ENCODE data around the gene ADIPOR1.
"Not testable (repeated sequence)": the region's sequence is repeated elsewhere in the genome, so short reads cannot be mapped to it uniquely, and the experiment has no call there.

The ADIPOR1 gene

GRCh38 chr1:202941372-202941771, 16.7 kb downstream of the ADIPOR1 start:
- in situ Hi-C loops (cut with HindIII; ENCODE audit: low sequenced_read_pairs): no loop called here

GRCh38 chr1:202940561-202940960, 17.6 kb downstream of the ADIPOR1 start:
- in situ Hi-C loops (cut with HindIII; ENCODE audit: low sequenced_read_pairs): no loop called here

GRCh38 chr1:202938287-202938925, 19.7 kb downstream of the ADIPOR1 start:
- in situ Hi-C loops (cut with HindIII; ENCODE audit: low sequenced_read_pairs): no loop called here

- in situ Hi-C loops (cut with HindIII; ENCODE audit: low sequenced_read_pairs): not testable (repeated sequence)
These were observed 21.7 kb downstream of the ADIPOR1 start for GRCh38 chr1:202936409-202936808.

- in situ Hi-C loops (cut with HindIII; ENCODE audit: low sequenced_read_pairs): no loop called here
These were observed 22.3 kb downstream of the ADIPOR1 start for GRCh38 chr1:202935844-202936243.

- in situ Hi-C loops (cut with HindIII; ENCODE audit: low sequenced_read_pairs): no loop called here
These were observed 23.4 kb downstream of the ADIPOR1 start for GRCh38 chr1:202934755-202935154.

GRCh38 chr1:202932476-202932875, 25.6 kb downstream of the ADIPOR1 start:
- in situ Hi-C loops (cut with HindIII; ENCODE audit: low sequenced_read_pairs): no loop called here

- in situ Hi-C loops (cut with HindIII; ENCODE audit: low sequenced_read_pairs): no loop called here
These were observed 31.3 kb downstream of the ADIPOR1 start, which contains the start of gene KLHL12 for GRCh38 chr1:202926581-202927491. Gene KLHL12 (minus strand): TSS chr1:202927234. CDS start chr1:202925162, 2,072 bp downstream.

GRCh38 chr1:202923533-202923932, 34.6 kb downstream of the ADIPOR1 start:
- in situ Hi-C loops (cut with HindIII; ENCODE audit: low sequenced_read_pairs): no loop called here

GRCh38 chr1:202919615-202920014, 38.5 kb downstream of the ADIPOR1 start:
- in situ Hi-C loops (cut with HindIII; ENCODE audit: low sequenced_read_pairs): no loop called here

- in situ Hi-C loops (cut with HindIII; ENCODE audit: low sequenced_read_pairs): no loop called here
These were observed 43.0 kb downstream of the ADIPOR1 start for GRCh38 chr1:202915146-202915545.

GRCh38 chr1:202912476-202912875, 45.6 kb downstream of the ADIPOR1 start:
- in situ Hi-C loops (cut with HindIII; ENCODE audit: low sequenced_read_pairs): not testable (repeated sequence)

GRCh38 chr1:202909494-202909893, 48.6 kb downstream of the ADIPOR1 start:
- in situ Hi-C loops (cut with HindIII; ENCODE audit: low sequenced_read_pairs): no loop called here

GRCh38 chr1:202908998-202909397, 49.1 kb downstream of the ADIPOR1 start:
- in situ Hi-C loops (cut with HindIII; ENCODE audit: low sequenced_read_pairs): no loop called here

- in situ Hi-C loops (cut with HindIII; ENCODE audit: low sequenced_read_pairs): no loop called here
These were observed 52.8 kb downstream of the ADIPOR1 start for GRCh38 chr1:202905331-202905730.

- in situ Hi-C loops (cut with HindIII; ENCODE audit: low sequenced_read_pairs): not testable (repeated sequence)
These were observed 54.3 kb downstream of the ADIPOR1 start for GRCh38 chr1:202903808-202904207.

GRCh38 chr1:202901555-202901954, 56.6 kb downstream of the ADIPOR1 start:
- in situ Hi-C loops (cut with HindIII; ENCODE audit: low sequenced_read_pairs): no loop called here

GRCh38 chr1:202892501-202892900, 65.6 kb downstream of the ADIPOR1 start:
- in situ Hi-C loops (cut with HindIII; ENCODE audit: low sequenced_read_pairs): no loop called here

Measured in DLD1 (cell line).